ENCODE measurements around the gene RSAD1. TPM values are rescaled to one million over a fixed set of nuclear protein-coding genes. Genes with fewer than 3 reads are reported as not detected.

Gene RSAD1
- total and polyA plus RNA-seq, 4 donors, result 10.8 to 22.7 (median 18.6) TPM

DNA sequence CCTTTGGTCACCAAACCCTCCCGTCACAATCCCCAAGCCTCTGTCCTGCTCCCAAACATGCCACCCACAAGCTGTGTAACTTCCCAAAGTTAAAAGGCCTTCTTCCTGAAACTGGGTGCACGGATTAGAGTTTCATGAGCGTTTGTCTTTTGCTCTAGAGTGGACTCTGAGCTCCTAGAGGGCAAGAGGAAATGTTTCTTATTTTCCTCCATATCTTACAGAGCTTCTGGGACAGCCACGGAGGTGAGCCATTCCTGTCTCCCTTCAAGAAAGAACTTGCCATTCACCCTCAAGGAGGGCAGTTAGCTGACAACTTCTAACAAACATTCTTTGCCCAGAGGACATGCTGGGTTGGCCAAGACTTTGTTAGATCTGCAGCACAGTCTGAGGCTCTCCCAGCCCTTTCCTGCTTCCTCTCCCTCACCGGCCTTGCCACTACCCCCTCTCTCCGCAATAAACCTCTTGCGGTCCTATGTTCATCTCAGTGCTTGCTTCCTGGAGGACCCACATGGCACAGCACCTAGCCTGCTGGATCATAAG, 27.0 kb downstream of the RSAD1 start:
- no peaks in the 10 kb centered on the region for H3K9me3 ChIP-seq (ENCODE audit: control insufficient read depth in 4 of 4, low read length in 3 of 4)
- peaks cover 0 to 8% (median 0%) of the 10 kb centered on the region in 4 donors for H3K4me1 ChIP-seq (ENCODE audit: control insufficient read depth in 4 of 4, insufficient read depth in 4 of 4, low read length in 3 of 4)
- TF ChIP-seq, protein P1, sequence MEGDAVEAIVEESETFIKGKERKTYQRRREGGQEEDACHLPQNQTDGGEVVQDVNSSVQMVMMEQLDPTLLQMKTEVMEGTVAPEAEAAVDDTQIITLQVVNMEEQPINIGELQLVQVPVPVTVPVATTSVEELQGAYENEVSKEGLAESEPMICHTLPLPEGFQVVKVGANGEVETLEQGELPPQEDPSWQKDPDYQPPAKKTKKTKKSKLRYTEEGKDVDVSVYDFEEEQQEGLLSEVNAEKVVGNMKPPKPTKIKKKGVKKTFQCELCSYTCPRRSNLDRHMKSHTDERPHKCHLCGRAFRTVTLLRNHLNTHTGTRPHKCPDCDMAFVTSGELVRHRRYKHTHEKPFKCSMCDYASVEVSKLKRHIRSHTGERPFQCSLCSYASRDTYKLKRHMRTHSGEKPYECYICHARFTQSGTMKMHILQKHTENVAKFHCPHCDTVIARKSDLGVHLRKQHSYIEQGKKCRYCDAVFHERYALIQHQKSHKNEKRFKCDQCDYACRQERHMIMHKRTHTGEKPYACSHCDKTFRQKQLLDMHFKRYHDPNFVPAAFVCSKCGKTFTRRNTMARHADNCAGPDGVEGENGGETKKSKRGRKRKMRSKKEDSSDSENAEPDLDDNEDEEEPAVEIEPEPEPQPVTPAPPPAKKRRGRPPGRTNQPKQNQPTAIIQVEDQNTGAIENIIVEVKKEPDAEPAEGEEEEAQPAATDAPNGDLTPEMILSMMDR (IDR thresholded peaks at IDR 0.05; ENCODE audit: low read depth, low read length, missing input control), result no peak
- no peak for TF ChIP-seq MAX (IDR thresholded peaks at IDR 0.05)
- TF ChIP-seq FOXA1 (IDR thresholded peaks at IDR 0.05), result no peak
- TF ChIP-seq ZBTB33 (IDR thresholded peaks at IDR 0.05), result no peak
- no peak for TF ChIP-seq EGR1 (IDR thresholded peaks at IDR 0.05; ENCODE audit: low read depth in 2 of 2)
- TF ChIP-seq, protein P2, sequence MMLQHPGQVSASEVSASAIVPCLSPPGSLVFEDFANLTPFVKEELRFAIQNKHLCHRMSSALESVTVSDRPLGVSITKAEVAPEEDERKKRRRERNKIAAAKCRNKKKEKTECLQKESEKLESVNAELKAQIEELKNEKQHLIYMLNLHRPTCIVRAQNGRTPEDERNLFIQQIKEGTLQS (IDR thresholded peaks at IDR 0.05), result no peak
- TF ChIP-seq REST (IDR thresholded peaks at IDR 0.05), result no peak
- TF ChIP-seq HNF4A (conservative IDR thresholded peaks at IDR 0.05), result no peak
- TF ChIP-seq SP1 (IDR thresholded peaks at IDR 0.05), result no peak
- no peak for TF ChIP-seq YY1 (IDR thresholded peaks at IDR 0.05)
- TF ChIP-seq RAD21 (IDR thresholded peaks at IDR 0.05), result no peak
- TF ChIP-seq NR2F2 (IDR thresholded peaks at IDR 0.05), result no peak
- no peak for TF ChIP-seq RXRA (IDR thresholded peaks at IDR 0.05)
- DNase-seq (ENCODE audit: low spot score), result no peak
- no peak overlapping the region for H3K9ac ChIP-seq (ENCODE audit: low read depth in 1 of 2, low read length in 2 of 2)
- 75% methylated on average over 7 of the region's 7 CpGs for WGBS
- H3K27ac ChIP-seq (ENCODE audit: low read depth in 1 of 2, low read length in 2 of 2), result no peak overlapping the region
- H3K27me3 ChIP-seq (ENCODE audit: control insufficient read depth in 4 of 4, insufficient read depth in 4 of 4, low read length in 3 of 4), result no peaks in the 10 kb centered on the region
- H3K4me3 ChIP-seq (ENCODE audit: low read depth in 1 of 3, low read length in 3 of 3), result no peak overlapping the region
- no peaks in the 10 kb centered on the region for H3K36me3 ChIP-seq (ENCODE audit: control insufficient read depth in 4 of 4, insufficient read depth in 3 of 4, low read depth in 1 of 4, low read length in 3 of 4)

DNA sequence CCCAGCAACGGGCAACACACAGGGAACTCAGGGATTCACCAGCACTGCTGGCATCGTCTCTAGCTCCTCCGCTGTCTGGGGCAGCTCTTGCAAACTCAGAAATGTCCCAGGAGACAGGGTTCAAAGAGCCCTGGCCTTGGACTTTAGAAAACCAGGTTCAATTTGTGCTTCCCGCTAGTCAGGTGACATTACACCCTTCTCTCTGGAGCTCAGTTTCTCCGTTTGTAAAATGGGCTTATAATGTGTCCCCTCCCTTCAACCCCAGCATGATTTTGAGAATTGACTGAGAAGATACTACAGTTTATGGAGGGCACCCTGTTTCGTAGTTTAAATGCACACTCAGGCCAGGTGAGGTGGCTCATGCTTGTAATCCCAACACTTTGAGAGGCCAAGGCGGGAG, 27.6 kb downstream of the RSAD1 start:
- 83% methylated on average over 7 of the region's 7 CpGs for WGBS
- DNase-seq (ENCODE audit: low spot score), result no peak
- Histone ChIP-seq H3K9me3 (ENCODE audit: control insufficient read depth in 4 of 4, low read length in 3 of 4) (no peaks in the 10 kb centered on the region), H3K4me3 (ENCODE audit: low read depth in 1 of 3, low read length in 3 of 3) (no peak overlapping the region), H3K4me1 (ENCODE audit: control insufficient read depth in 4 of 4, insufficient read depth in 4 of 4, low read length in 3 of 4) (peaks cover 0 to 8% (median 0%) of the 10 kb centered on the region in 4 donors), H3K36me3 (ENCODE audit: control insufficient read depth in 4 of 4, insufficient read depth in 3 of 4, low read depth in 1 of 4, low read length in 3 of 4) (no peaks in the 10 kb centered on the region), H3K27me3 (ENCODE audit: control insufficient read depth in 4 of 4, insufficient read depth in 4 of 4, low read length in 3 of 4) (no peaks in the 10 kb centered on the region), H3K9ac (ENCODE audit: low read depth in 1 of 2, low read length in 2 of 2) (no peak overlapping the region), H3K27ac (ENCODE audit: low read depth in 1 of 2, low read length in 2 of 2) (no peak overlapping the region)
- no peak for TF ChIP-seq YY1 (IDR thresholded peaks at IDR 0.05)
- no peak for TF ChIP-seq EGR1 (IDR thresholded peaks at IDR 0.05; ENCODE audit: low read depth in 2 of 2)
- TF ChIP-seq HNF4A (conservative IDR thresholded peaks at IDR 0.05), result peak in 1 of 2 donors; percentile 9
- TF ChIP-seq FOXA2 (IDR thresholded peaks at IDR 0.05), result no peak
- TF ChIP-seq, protein P2 (IDR thresholded peaks at IDR 0.05), result no peak

Data from liver (tissue), 9 donors.